Hair follicular keratinocyte (primary cell): Measurements from ENCODE around the gene MTCH1. TPM values are rescaled to one million over a fixed set of nuclear protein-coding genes. Genes with fewer than 3 reads are reported as not detected.

Experiments used
- total RNA-seq: library from RNA; depleted of rRNA; stranded (reverse); fragments of >200 nt; gene quantifications from 2 replicates; pipeline ENCODE4 v1.2.3, GENCODE V29; 2015

MTCH1 gene
- total RNA-seq = 125 and 129 TPM in 2 replicates

GRCh38 chr6:36985808-36986703 lies at the start of gene MTCH1:
TSS of gene MTCH1 (minus strand) at chr6:36986196. CDS start at chr6:36986173, 23 bp downstream.

GRCh38 chr6:37005061-37005810 lies 19.2 kb upstream of the MTCH1 start, which contains the start of gene FGD2:
TSS of gene FGD2 (plus strand) at chr6:37005655. CDS start at chr6:37005818, 163 bp downstream.

GRCh38 chr6:36954262-36954931 lies 31.6 kb downstream of the MTCH1 start, which contains the start of gene PI16:
TSS of gene PI16 (plus strand) at chr6:36954738. CDS start at chr6:36954761, 23 bp downstream.

Other genes with a start within 250 kb of the MTCH1 start
- 0.08 TPM in 1 of 2 replicates, not detected in the other for gene CPNE5, start 146.8 kb downstream of the MTCH1 start, total RNA-seq
- 46.6 and 59.0 TPM in 2 replicates for gene PPIL1, start 111.4 kb downstream of the MTCH1 start, total RNA-seq
- gene C6orf89, start 100.2 kb downstream of the MTCH1 start, total RNA-seq = 19.9 and 22.3 TPM in 2 replicates
- not detected in 2 replicates for gene PI16, start 31.5 kb downstream of the MTCH1 start, total RNA-seq
- 0.23 TPM in 1 of 2 replicates, not detected in the other for gene FGD2, start 19.5 kb upstream of the MTCH1 start, total RNA-seq
- 16.2 and 49.0 TPM in 2 replicates for gene PIM1, start 184.0 kb upstream of the MTCH1 start, total RNA-seq